Activated T-helper 2 cell treated with anti-CD3 and anti-CD28 coated beads, Interferon-gamma antibody, Interleukin-2, Interleukin-4, amounts not matched to agents 10 μg/mL and 5 μg/mL and 100 μg/mL, durations not matched to agents 14 hours and 24 hours and 36 hours (primary cell): Measurements from ENCODE around the gene PUS7. TPM values are rescaled to one million over a fixed set of nuclear protein-coding genes. Genes with fewer than 3 reads are reported as not detected.
"Not testable (repeated sequence)": the region's sequence is repeated elsewhere in the genome, so short reads cannot be mapped to it uniquely, and the experiment has no call there.

Experiments
- DNase-seq: peaks from one replicate; pipeline ENCODE4 v3.0.0; 2021; ENCODE audit warnings: low spot score
- H3K27ac Mint-ChIP-seq: one replicate; pipeline ENCODE4 v1.8.0; 2021; ENCODE audit warnings: mixed read lengths
- H3K27me3 Mint-ChIP-seq: one replicate; pipeline ENCODE4 v1.8.0; 2021; ENCODE audit warnings: low read depth, mixed read lengths
- H3K36me3 Mint-ChIP-seq: one replicate; pipeline ENCODE4 v1.8.0; 2021; ENCODE audit warnings: low read depth, mixed read lengths
- H3K4me1 Mint-ChIP-seq: one replicate; pipeline ENCODE4 v1.8.0; 2021; ENCODE audit warnings: low read depth, mixed read lengths
- H3K4me3 Mint-ChIP-seq: one replicate; pipeline ENCODE4 v1.8.0; 2021; ENCODE audit warnings: low read depth, mild to moderate bottlenecking, moderate library complexity, mixed read lengths
- H3K9me3 Mint-ChIP-seq: one replicate; pipeline ENCODE4 v1.8.0; 2021; ENCODE audit warnings: mixed read lengths
- intact Hi-C: fragments of 100-400 bp; cut with micrococcal nuclease; formaldehyde crosslinking; loops from one replicate; pipeline ENCODE4 v1.15.1; 2023
- total RNA-seq: library from RNA; stranded (reverse); gene quantifications from 2 replicates; pipeline ENCODE4 v1.2.3, GENCODE V29; 2022

Gene PUS7
- total RNA-seq, 1 donor from 2014 or later: 44.4 TPM

- H3K4me1 Mint-ChIP-seq, H3K27ac Mint-ChIP-seq, intact Hi-C loops, H3K27me3 Mint-ChIP-seq, H3K36me3 Mint-ChIP-seq, DNase-seq, H3K4me3 Mint-ChIP-seq, H3K9me3 Mint-ChIP-seq: not testable (repeated sequence)
Observed at GRCh38 chr7:105437356-105437755, 84.7 kb downstream of the PUS7 start.

GRCh38 chr7:105429746-105430612 is 92.1 kb downstream of the PUS7 start:
- no peak overlapping the region for H3K4me3 Mint-ChIP-seq
- H3K4me1 Mint-ChIP-seq: peaks cover 12% of the 10 kb centered on the region
- DNase-seq: peak; percentile 19
- no peaks in the 10 kb centered on the region for H3K9me3 Mint-ChIP-seq
- no peak overlapping the region for H3K27ac Mint-ChIP-seq
- no peaks in the 10 kb centered on the region for H3K36me3 Mint-ChIP-seq
- intact Hi-C loops: loop anchor here (1.0 to 5.0 kb wide), 3 partner anchors 82 to 277 kb away; no protein-coding TSS in a partner anchor
- H3K27me3 Mint-ChIP-seq: no peaks in the 10 kb centered on the region

DNA sequence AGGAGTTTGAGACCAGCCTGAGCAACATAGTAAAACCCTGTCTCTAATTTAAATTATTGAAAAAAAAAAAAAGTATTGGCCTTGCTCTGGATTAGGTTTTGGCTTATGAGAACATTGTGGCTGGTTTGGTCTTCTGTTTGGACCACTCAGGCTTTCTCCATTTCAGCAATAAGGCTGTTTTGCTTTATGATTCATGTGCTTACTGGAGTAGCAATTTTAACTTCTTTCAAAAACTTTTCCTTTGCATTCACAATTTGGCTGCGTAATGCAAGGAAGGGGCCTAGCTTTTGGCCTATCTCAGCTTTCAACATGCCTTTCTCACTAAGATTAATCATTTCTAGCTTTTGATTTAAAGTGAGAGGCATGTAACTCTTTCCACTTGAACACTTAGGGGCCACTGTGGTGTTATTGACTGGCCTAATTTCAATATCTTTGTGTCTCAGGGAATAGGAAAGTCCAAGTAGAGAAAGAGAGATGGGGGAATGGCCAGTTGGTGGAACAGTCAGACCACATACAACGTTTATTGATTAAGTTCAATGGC is 95.4 kb downstream of the PUS7 start:
- intact Hi-C loops: loop anchor here (5.0 kb wide), 1 partner anchor 79 kb away; no protein-coding TSS in a partner anchor
- Mint-ChIP-seq H3K4me3 (no peak overlapping the region), H3K9me3 (no peaks in the 10 kb centered on the region), H3K4me1 (peaks cover 12% of the 10 kb centered on the region), H3K36me3 (no peaks in the 10 kb centered on the region), H3K27ac (peak overlapping the region; percentile 73), H3K27me3 (no peaks in the 10 kb centered on the region)
- DNase-seq: no peak

- H3K4me1 Mint-ChIP-seq: peaks cover 12% of the 10 kb centered on the region
- intact Hi-C loops: no loop called here
- no peaks in the 10 kb centered on the region for H3K9me3 Mint-ChIP-seq
- no peak overlapping the region for H3K27ac Mint-ChIP-seq
- H3K27me3 Mint-ChIP-seq: no peaks in the 10 kb centered on the region
- H3K4me3 Mint-ChIP-seq: no peak overlapping the region
- H3K36me3 Mint-ChIP-seq: no peaks in the 10 kb centered on the region
- no peak for DNase-seq
Observed at GRCh38 chr7:105423987-105424386, 98.1 kb downstream of the PUS7 start.

DNA sequence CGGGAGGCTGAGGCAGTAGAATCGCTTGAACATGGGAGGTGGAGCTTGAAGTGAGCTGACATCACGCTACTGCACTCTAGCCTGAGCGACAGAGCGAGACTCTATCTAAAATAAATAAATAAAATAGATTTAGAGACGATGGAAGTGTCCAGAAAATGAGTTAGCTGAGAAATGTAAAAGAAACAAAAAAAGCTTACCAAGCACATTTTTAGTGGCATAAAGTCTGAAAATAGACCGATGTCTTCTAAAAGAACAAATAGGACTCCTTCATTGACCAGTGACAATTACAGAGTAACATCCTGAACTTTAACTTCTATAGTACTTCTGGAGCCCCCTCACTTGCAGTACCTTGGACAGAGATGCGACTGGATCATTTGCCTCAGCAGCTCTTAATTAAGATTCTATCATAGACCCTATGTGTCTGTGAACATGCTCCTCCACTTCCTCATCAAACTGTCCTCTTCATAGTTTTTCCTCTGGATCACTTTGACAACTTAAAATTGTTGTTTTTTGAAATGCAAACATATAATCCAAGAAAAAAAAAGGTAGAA is 108.1 kb downstream of the PUS7 start:
- H3K27me3 Mint-ChIP-seq: no peaks in the 10 kb centered on the region
- no peaks in the 10 kb centered on the region for H3K9me3 Mint-ChIP-seq
- no peak overlapping the region for H3K4me3 Mint-ChIP-seq
- intact Hi-C loops: no loop called here
- no peaks in the 10 kb centered on the region for H3K36me3 Mint-ChIP-seq
- H3K4me1 Mint-ChIP-seq: peaks cover 1% of the 10 kb centered on the region
- DNase-seq: no peak
- no peak overlapping the region for H3K27ac Mint-ChIP-seq

GRCh38 chr7:105410774-105411173 is 111.3 kb downstream of the PUS7 start:
- H3K36me3 Mint-ChIP-seq, intact Hi-C loops, H3K27ac Mint-ChIP-seq, H3K9me3 Mint-ChIP-seq, H3K4me3 Mint-ChIP-seq, H3K4me1 Mint-ChIP-seq, DNase-seq, H3K27me3 Mint-ChIP-seq: not testable (repeated sequence)

GRCh38 chr7:105409775-105410174 is 112.3 kb downstream of the PUS7 start:
- H3K27ac Mint-ChIP-seq, H3K4me1 Mint-ChIP-seq, H3K9me3 Mint-ChIP-seq, H3K36me3 Mint-ChIP-seq, H3K27me3 Mint-ChIP-seq, H3K4me3 Mint-ChIP-seq, DNase-seq, intact Hi-C loops: not testable (repeated sequence)

DNA sequence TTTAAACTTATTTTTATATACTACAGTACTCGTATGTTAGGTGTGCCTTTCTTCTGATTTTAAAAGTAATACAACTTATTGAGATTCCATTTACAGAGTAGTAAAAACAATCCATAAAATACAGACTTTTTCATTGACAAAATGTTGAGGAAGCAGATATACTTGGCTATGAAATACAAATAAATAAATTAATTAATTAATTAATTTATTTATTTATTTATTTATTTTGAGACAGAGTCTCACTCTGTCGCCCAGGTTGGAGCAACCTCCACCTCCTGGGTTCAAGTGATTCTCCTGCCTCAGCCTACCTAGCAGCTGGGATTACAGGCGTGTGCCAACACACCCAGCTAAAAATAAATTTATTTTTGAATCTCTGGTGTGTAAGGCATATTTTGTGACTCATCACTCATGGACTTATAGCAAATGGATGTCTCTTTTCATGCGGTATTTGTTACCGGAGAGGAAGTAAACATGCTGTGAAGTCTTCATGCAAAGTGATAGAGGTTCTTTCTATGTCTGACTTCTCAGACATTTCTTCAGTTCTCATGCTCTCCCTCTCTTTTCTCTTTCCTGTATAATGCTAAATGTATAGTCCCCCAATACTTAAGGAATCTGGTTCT is 113.2 kb downstream of the PUS7 start:
- H3K27ac Mint-ChIP-seq: no peak overlapping the region
- peaks cover 2% of the 10 kb centered on the region for H3K27me3 Mint-ChIP-seq
- intact Hi-C loops: no loop called here
- DNase-seq: no peak
- H3K36me3 Mint-ChIP-seq: no peaks in the 10 kb centered on the region
- H3K4me3 Mint-ChIP-seq: no peak overlapping the region
- H3K9me3 Mint-ChIP-seq: no peaks in the 10 kb centered on the region
- peaks cover 1% of the 10 kb centered on the region for H3K4me1 Mint-ChIP-seq

Other genes with a start within 250 kb of the PUS7 start
- gene SRPK2, start 133.3 kb downstream of the PUS7 start, total RNA-seq: 50.9 and 54.7 TPM in 2 replicates
- gene RINT1, start 9.9 kb upstream of the PUS7 start, total RNA-seq: 25.7 and 28.7 TPM in 2 replicates
- not detected in 2 replicates for gene EFCAB10, start 59.2 kb upstream of the PUS7 start, total RNA-seq